Stimulated activated CD8-positive, alpha-beta memory T cell treated with anti-CD3 and anti-CD28 coated beads, Interleukin-12 subunit alpha, Interleukin-12 subunit beta, amount 100 ng/mL, for 24 hours (primary cell): ENCODE data around the gene P2RY11.

Experiments used
- DNase-seq: peaks from one replicate; pipeline ENCODE4 v3.0.0-alpha.2; 2020; ENCODE audit errors: extremely low read depth

P2RY11 gene

GRCh38 chr19:10113964-10114650 lies 2.6 kb downstream of the P2RY11 start:
- no peak for DNase-seq

GRCh38 chr19:10114651-10115391 lies 3.3 kb downstream of the P2RY11 start:
- DNase-seq: no peak

- no peak for DNase-seq
These were observed 4.0 kb downstream of the P2RY11 start for GRCh38 chr19:10115392-10116084.

GRCh38 chr19:10116085-10116865 lies 4.8 kb downstream of the P2RY11 start:
- DNase-seq: no peak

GRCh38 chr19:10116866-10117616 lies 5.5 kb downstream of the P2RY11 start:
- no peak for DNase-seq

GRCh38 chr19:10118960-10119359 lies 7.5 kb downstream of the P2RY11 start:
- no peak for DNase-seq

- DNase-seq: no peak
These were observed 9.2 kb downstream of the P2RY11 start for GRCh38 chr19:10120538-10121189.

- DNase-seq: no peak
These were observed 10.6 kb downstream of the P2RY11 start for GRCh38 chr19:10122045-10122444.

GRCh38 chr19:10124429-10124828 lies 12.9 kb downstream of the P2RY11 start:
- no peak for DNase-seq

- no peak for DNase-seq
These were observed 14.7 kb downstream of the P2RY11 start for GRCh38 chr19:10126213-10126639.

- no peak for DNase-seq
These were observed 21.4 kb downstream of the P2RY11 start for GRCh38 chr19:10132905-10133304.

GRCh38 chr19:10133596-10133995 lies 22.1 kb downstream of the P2RY11 start:
- DNase-seq: no peak

- DNase-seq: no peak
These were observed 22.5 kb downstream of the P2RY11 start for GRCh38 chr19:10134040-10134439.

- no peak for DNase-seq
These were observed 24.2 kb downstream of the P2RY11 start for GRCh38 chr19:10135551-10136334.

GRCh38 chr19:10136936-10137335 lies 25.4 kb downstream of the P2RY11 start:
- no peak for DNase-seq

- no peak for DNase-seq
These were observed 26.5 kb downstream of the P2RY11 start for GRCh38 chr19:10137751-10138682.

- DNase-seq: no peak
These were observed 27.6 kb downstream of the P2RY11 start for GRCh38 chr19:10138879-10139795.

- no peak for DNase-seq
These were observed 28.5 kb downstream of the P2RY11 start for GRCh38 chr19:10139952-10140351.
